Hindlimb muscle (tissue), 1 donor: ENCODE measurements around the gene DGKI. TPM values are rescaled to one million over a fixed set of nuclear protein-coding genes. Genes with fewer than 3 reads are reported as not detected.

ENCODE experiments used
- DNase-seq: peaks from one replicate; pipeline ENCODE4 v3.0.0-alpha.2; 2013
- polyA plus RNA-seq: library from polyadenylated mRNA; unstranded; fragments of 120-200 nt; gene quantifications from one replicate; pipeline ENCODE4 v1.2.1, GENCODE V29; 2013; ENCODE audit not compliant: insufficient read length

Gene DGKI
- polyA plus RNA-seq, 1 donor, result 0.61 TPM

GRCh38 chr7:137403353-137403695 is 443.4 kb downstream of the DGKI start:
- no peak for DNase-seq

GRCh38 chr7:137402536-137403352 is 444.0 kb downstream of the DGKI start:
- no peak for DNase-seq

GRCh38 chr7:137399827-137400823 is 446.6 kb downstream of the DGKI start:
- DNase-seq, result no peak

- no peak for DNase-seq
Observed at GRCh38 chr7:137396051-137396450, 450.7 kb downstream of the DGKI start.

- DNase-seq, result no peak
Observed at GRCh38 chr7:137395420-137395819, 451.4 kb downstream of the DGKI start.

GRCh38 chr7:137393570-137393969 is 453.2 kb downstream of the DGKI start:
- DNase-seq, result no peak

- no peak for DNase-seq
Observed at GRCh38 chr7:137390076-137390475, 456.7 kb downstream of the DGKI start.

DNA sequence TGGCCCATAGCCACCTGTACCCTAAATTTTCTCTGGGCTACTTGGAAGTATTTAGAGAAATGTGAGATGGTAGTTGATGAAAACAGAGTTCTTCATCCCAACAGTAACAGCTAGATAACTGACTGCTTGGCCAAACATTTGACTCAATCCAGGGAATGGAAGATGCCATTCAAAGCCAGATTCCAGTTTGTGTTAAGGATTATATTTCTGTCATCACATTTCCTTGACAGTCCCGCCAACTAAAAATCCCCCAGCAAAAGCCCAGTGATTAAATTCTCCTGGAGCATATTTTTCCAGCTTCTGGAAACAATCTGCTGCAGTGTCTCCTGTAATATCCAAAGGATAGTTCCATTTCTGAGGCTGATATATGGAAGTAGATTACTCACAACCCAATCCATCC is 457.9 kb downstream of the DGKI start:
- DNase-seq, result peak; percentile 55

DNA sequence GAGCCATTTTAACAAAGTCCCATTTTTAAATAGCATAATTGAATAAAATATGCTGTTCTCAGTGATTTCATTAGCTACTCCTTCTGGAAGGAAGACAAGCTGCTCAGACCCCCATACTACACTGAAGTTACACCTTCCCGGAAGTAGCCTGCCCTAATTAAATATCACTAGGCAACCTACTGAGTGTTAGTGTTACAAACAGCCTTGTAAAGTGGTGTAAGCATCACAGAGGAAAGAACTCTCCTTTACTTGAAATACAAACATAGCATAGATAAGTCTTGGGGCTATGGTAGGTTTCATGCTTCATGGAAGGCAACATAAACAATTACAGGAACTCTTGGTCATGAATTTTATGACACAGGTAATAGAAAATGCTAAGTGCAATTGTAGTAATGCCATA is 459.8 kb downstream of the DGKI start:
- no peak for DNase-seq

- no peak for DNase-seq
Observed at GRCh38 chr7:137381045-137381444, 465.7 kb downstream of the DGKI start.

DNA sequence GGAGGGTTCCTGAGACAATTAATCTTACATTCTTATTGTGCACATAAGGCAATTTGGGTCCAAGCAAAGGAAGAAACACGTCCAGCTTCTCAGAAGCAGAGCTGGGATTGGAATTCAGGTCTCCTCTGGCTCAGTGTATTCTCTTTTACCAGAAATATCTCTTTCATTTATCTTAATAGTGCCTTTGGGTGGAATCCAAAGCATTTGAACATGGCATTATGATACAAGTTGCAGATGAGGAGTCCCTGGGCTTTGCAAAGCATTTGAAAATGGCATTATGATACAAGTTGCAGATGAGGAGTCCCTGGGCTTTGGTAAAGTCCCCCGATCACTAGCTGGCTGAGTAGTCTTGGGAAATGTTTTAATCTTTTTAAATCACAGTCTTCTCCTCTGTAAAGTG is 473.3 kb downstream of the DGKI start:
- DNase-seq, result no peak

GRCh38 chr7:137371616-137372015 is 475.2 kb downstream of the DGKI start:
- DNase-seq, result peak; percentile 72

- peak; percentile 58 for DNase-seq
Observed at GRCh38 chr7:137366995-137367394, 479.8 kb downstream of the DGKI start.

DNA sequence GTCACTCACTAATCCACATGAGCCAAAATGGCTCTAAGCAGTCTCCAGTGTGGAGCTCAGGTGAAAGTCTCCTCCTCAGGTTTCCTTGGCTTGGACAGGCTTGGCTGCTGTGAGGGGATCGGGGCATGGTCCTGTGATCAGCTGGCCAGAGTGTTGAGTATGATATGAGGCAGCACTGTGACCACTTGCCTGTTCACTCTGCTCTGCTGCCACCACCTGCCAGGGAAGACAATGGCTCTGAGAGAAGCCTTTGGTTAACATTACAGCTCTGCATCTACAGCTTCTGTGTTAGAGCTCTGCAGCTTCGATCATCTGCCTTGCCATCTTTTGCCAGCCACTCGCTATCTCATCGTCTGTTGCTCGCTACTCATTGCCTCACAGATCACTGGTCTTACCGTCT is 483.1 kb downstream of the DGKI start:
- DNase-seq, result no peak

DNA sequence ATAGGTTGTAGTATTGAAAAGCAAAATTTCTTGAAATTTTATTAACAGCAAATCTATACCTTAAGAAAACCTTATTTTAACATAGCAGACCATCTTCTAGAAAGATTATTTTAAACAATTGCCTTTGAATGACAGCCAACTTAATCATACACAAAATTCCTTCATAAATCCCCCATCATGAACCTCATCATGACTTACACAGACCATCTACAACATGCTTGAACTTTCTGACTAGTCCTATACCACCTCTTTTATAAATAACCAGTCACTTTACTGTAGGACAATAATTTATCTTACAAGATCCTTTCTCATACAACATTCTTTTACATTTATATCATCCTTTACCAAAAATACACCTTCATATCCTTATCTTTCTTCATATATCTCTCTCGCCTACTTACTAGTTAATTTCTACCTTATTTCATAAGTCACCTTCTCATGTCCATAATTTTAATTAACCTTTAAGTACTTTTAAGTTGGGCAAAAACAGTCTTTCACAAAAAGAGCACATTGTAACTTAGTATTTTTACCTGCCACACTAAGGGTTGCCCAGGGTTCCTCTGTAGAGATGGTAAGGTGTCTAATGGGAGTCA is 486.6 kb downstream of the DGKI start:
- no peak for DNase-seq

DNA sequence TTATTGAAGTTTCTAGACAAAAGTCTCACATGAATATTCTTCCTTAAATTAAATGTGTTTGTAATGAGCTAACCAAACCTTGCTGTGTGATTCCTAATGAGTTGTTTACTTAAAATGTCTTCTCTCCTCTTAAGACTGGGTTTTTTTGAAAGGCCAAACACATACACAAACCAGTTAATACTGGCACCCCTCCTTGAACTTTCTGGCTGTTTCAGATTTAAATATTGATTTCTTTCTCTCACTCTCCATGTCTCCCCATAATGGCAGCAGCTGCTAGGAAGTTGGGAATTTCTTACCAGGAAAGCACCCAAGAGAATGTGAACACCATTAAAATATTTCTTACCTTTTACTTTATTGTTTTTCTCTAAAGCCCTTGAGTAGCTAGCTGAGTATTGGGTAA is 491.8 kb downstream of the DGKI start:
- DNase-seq, result no peak

GRCh38 chr7:137354396-137354795 is 492.4 kb downstream of the DGKI start:
- DNase-seq, result peak; percentile 68

GRCh38 chr7:137351941-137352340 is 494.8 kb downstream of the DGKI start:
- DNase-seq, result no peak

DNA sequence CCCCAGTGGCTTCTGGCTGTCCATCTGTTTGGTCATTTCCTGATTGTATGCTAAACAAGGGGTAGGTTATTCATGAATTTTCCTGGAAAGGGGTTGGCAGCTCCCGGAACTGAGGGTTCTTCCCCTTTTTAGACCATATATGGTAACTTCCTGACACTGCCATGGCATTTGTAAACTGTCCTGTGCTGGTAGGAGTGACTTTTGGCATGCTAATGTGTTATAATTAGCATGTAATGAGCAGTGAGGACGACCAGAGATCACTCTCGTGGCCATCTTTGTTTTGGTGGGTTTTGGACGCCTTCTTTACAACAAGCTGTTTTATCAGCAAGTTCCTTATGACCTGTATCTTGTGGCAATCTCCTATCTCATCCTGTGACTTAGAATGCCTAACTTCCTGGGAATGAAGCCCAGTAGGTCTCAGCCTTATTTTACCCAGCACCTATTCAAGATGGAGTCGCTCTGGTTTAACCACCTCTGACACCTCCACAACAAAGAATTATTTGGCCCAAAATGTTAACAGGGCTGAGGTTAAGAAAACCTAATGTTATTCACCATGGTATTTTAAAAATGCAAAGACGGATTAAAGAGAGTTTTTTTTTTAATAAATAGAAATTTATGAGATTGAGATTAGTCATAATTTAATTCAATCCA is 500.9 kb downstream of the DGKI start:
- DNase-seq, result no peak

GRCh38 chr7:137343281-137343841 is 503.4 kb downstream of the DGKI start, which contains the start of gene PTN:
Gene PTN (minus strand): TSS chr7:137343733. CDS start chr7:137254973, 88,760 bp downstream.
- peak; percentile 85 for DNase-seq

DNA sequence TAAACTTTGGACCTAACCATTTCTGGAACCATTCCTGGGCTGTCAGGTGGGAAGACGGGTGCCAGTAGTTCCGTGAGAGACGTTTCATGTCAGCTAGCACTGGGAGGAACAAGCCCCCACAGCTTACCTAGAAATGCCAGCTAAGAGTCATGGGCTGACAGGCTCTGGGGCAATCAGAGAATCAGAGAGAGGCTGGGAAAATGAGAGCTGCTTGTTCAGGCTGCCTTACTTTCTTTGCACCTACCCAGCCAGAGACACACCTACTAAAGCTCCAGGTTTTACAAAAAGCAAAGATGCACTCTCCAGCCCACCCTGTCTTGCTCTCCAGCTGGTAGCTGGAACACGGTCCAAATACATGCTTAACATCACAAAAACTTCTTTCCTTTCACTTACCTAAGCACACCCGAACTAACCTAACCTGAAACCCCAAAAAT is 503.9 kb downstream of the DGKI start:
- DNase-seq, result no peak

DNA sequence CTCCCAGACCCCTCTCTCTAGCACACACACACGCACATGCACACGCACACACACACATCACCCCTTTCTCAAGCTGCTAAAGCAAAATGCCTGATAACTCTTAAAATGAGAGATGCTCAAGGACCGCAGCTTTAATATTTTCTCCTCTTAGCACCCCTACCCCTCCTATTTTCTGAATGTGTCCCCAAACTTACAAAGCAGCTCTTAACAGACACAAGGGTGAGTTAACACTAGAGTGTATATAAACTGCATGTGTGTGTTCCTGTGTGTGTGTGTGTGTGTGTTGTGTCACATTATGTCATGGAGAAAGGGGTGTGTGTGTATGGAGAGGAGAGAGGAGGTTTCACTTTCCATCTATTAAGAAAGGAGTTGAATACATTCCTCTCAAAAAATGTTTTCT is 504.5 kb downstream of the DGKI start:
- no peak for DNase-seq
